SU-DHL-6 (cell line): ENCODE measurements around the gene RAB40C.

Experiments used
- EZH2phosphoT487 ChIP-seq: fragments of 200-600 bp; sonication (generic), shearing (Covaris generic); conservative IDR thresholded peaks from 2 replicates; pipeline ENCODE4 v1.6.1; 2018; ENCODE audit warnings: mild to moderate bottlenecking, antibody characterized with exemption, low read length, moderate library complexity, mixed read lengths
- TF ChIP-seq, protein P1 (sequence below): fragments of 200-600 bp; sonication (generic); IDR thresholded peaks from one replicate; pipeline ENCODE4 v1.5.1; 2017; ENCODE audit warnings: antibody characterized with exemption, mild to moderate bottlenecking, low read length, moderate library complexity; ENCODE audit not compliant: insufficient read depth, poor library complexity, severe bottlenecking

GRCh38 chr16:598823-599739, 9.2 kb downstream of the RAB40C start:
- TF ChIP-seq, protein P1, sequence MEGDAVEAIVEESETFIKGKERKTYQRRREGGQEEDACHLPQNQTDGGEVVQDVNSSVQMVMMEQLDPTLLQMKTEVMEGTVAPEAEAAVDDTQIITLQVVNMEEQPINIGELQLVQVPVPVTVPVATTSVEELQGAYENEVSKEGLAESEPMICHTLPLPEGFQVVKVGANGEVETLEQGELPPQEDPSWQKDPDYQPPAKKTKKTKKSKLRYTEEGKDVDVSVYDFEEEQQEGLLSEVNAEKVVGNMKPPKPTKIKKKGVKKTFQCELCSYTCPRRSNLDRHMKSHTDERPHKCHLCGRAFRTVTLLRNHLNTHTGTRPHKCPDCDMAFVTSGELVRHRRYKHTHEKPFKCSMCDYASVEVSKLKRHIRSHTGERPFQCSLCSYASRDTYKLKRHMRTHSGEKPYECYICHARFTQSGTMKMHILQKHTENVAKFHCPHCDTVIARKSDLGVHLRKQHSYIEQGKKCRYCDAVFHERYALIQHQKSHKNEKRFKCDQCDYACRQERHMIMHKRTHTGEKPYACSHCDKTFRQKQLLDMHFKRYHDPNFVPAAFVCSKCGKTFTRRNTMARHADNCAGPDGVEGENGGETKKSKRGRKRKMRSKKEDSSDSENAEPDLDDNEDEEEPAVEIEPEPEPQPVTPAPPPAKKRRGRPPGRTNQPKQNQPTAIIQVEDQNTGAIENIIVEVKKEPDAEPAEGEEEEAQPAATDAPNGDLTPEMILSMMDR, result no peak
- no peak for TF ChIP-seq EZH2phosphoT487
